SIG-M5 treated with dmso at 0.1 percent for 504 hours (cell line): ENCODE measurements around the gene ELP4.
"Not testable (repeated sequence)": the region's sequence is repeated elsewhere in the genome, so short reads cannot be mapped to it uniquely, and the experiment has no call there.

Experiments used
- DNase-seq: peaks from one replicate; lab custom pipeline; 2025; ENCODE audit not compliant: unreplicated experiment; lab: John Stamatoyannopoulos, UW

ELP4 gene

GRCh38 chr11:31643857-31644256 is 134.3 kb downstream of the ELP4 start:
- DNase-seq: no peak

- DNase-seq: no peak
These were observed 136.2 kb downstream of the ELP4 start for GRCh38 chr11:31645747-31646146.

GRCh38 chr11:31646216-31646615 is 136.6 kb downstream of the ELP4 start:
- no peak for DNase-seq

GRCh38 chr11:31649129-31649966 is 139.8 kb downstream of the ELP4 start:
- DNase-seq: no peak

- no peak for DNase-seq
These were observed 141.6 kb downstream of the ELP4 start for GRCh38 chr11:31651208-31651607.

GRCh38 chr11:31651822-31652221 is 142.3 kb downstream of the ELP4 start:
- no peak for DNase-seq

GRCh38 chr11:31652528-31652927 is 143.0 kb downstream of the ELP4 start:
- DNase-seq: no peak

- DNase-seq: no peak
These were observed 145.9 kb downstream of the ELP4 start for GRCh38 chr11:31655483-31655882.

- no peak for DNase-seq
These were observed 146.5 kb downstream of the ELP4 start for GRCh38 chr11:31656051-31656450.

GRCh38 chr11:31657091-31657490 is 147.5 kb downstream of the ELP4 start:
- no peak for DNase-seq

- no peak for DNase-seq
These were observed 154.6 kb downstream of the ELP4 start for GRCh38 chr11:31664129-31664528.

GRCh38 chr11:31664954-31665353 is 155.4 kb downstream of the ELP4 start:
- DNase-seq: no peak

- DNase-seq: no peak
These were observed 162.1 kb downstream of the ELP4 start for GRCh38 chr11:31671681-31672080.

GRCh38 chr11:31673108-31673507 is 163.5 kb downstream of the ELP4 start:
- not testable (repeated sequence) for DNase-seq

GRCh38 chr11:31676280-31676982 is 166.9 kb downstream of the ELP4 start:
- DNase-seq: no peak

GRCh38 chr11:31680770-31681169 is 171.2 kb downstream of the ELP4 start:
- no peak for DNase-seq

GRCh38 chr11:31687256-31687655 is 177.7 kb downstream of the ELP4 start:
- DNase-seq: no peak

- no peak for DNase-seq
These were observed 178.3 kb downstream of the ELP4 start for GRCh38 chr11:31687861-31688260.

- DNase-seq: no peak
These were observed 180.0 kb downstream of the ELP4 start for GRCh38 chr11:31689559-31689958.

- no peak for DNase-seq
These were observed 180.5 kb downstream of the ELP4 start for GRCh38 chr11:31690041-31690440.

- DNase-seq: no peak
These were observed 180.9 kb downstream of the ELP4 start for GRCh38 chr11:31690516-31690915.

GRCh38 chr11:31692466-31692865 is 182.9 kb downstream of the ELP4 start:
- no peak for DNase-seq
